Measurements from ENCODE around the gene GDF10.

The GDF10 gene

DNA sequence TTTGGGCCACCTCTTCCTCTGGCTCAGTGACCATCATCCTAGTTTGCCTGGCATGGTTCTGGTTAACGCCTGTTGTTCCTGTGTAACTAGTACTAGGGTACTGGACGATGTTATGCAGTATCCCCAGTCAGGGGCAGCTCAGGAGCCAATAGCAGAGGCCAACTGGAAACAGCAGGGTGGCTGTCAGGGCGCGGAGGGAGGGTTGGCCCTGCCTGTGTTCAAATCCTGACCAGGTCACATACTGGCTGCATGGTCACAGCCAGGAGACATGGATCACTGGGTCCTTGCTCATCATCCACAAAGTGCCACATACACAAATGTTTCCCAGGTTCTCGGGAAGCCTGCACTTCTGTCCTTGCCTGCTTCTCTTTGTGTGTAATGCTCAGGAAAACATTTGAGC is 35.9 kb downstream of the GDF10 start:
- H2AFZ ChIP-seq (ENCODE audit: low read depth, low read length), result no peak overlapping the region
- H4K20me1 ChIP-seq (ENCODE audit: insufficient read depth, low read length), result no peaks in the 10 kb centered on the region
- no peaks in the 10 kb centered on the region; the same call in 1 of the 2 replicates for H3K27me3 ChIP-seq (ENCODE audit: low read depth, low read length)
- no peaks in the 10 kb centered on the region for H3K9me3 ChIP-seq (ENCODE audit: insufficient read depth, low read length)
- no peak overlapping the region for H3K27ac ChIP-seq (ENCODE audit: low read length)
- H3K79me2 ChIP-seq (ENCODE audit: low read length), result no peaks in the 10 kb centered on the region
- H3K4me1 ChIP-seq (ENCODE audit: low read length), result no peaks in the 10 kb centered on the region
- H3K4me2 ChIP-seq (ENCODE audit: low read length), result no peak overlapping the region
- TF ChIP-seq CTCF (IDR thresholded peaks at IDR 0.05; ENCODE audit: low read depth, low read length), result no peak
- no peak for TF ChIP-seq EZH2phosphoT487 (IDR thresholded peaks at IDR 0.05; ENCODE audit: low read depth)
- no peak overlapping the region for H3K9ac ChIP-seq (ENCODE audit: low read length)
- H3K36me3 ChIP-seq (replicated peaks; ENCODE audit: low read depth, low read length), result no peaks in the 10 kb centered on the region
- H3K4me3 ChIP-seq (ENCODE audit: low read length), result no peak overlapping the region

DNA sequence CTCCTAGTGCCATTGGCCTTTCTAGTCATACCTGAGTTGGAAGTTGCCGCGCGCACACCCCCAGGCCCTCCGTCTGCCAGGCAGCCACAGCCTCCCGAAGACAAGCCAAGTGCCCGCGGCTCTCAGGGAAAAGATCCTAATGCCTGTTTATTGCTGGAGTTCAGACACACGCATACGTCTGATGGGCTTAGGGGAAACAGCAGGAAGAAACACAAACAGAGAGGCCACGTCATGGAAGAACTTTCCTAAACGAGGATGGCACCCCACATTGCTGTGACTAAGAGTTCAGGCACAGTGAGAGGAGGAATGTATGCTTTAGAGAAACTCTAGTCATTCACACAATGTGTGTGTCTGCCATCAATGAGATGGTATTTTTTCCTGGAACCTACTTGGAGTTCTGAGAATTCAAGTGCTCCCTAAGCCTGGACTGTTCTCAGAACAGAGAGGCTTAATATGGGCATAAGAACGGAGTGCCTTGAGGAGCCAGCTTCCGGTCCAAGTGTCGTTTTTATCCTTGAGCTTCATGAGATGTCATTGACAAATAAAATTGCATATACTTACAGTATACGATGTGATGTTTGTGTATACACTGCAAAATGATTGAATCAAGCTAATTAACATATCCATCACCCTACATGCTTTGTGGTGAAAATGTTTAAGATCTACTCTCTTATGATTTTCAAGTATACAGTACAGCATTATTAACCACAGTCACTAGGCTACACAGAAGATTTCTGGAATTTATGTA is 36.6 kb downstream of the GDF10 start:
- Histone ChIP-seq H3K27me3 (ENCODE audit: low read depth, low read length) (no peaks in the 10 kb centered on the region; the same call in 1 of the 2 replicates), H2AFZ (ENCODE audit: low read depth, low read length) (no peak overlapping the region)

DNA sequence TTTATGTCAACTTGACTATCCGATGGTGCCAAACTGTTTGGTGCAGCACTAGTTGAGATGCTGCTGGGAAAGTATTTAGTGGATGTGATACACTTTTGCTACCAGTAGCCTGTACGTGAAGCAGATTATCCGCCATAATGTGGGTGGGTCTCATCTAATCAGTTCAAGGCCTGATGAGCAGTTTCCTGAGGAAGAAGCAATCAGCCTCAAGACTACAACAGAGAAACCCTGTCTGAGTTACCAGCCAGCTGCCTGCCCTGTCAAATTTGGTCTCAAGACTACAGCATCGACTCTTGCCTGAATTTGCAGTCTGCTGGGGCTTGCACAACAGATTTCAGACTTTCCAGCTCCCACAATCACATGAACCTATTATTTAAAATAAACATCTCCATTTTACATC is 37.3 kb downstream of the GDF10 start:
- H3K27me3 ChIP-seq (ENCODE audit: low read depth, low read length), result no peaks in the 10 kb centered on the region; the same call in 1 of the 2 replicates

More for the DNA sequence above, 36.6 kb downstream of the GDF10 start:
- Histone ChIP-seq H3K4me3 (ENCODE audit: low read length) (no peak overlapping the region), H3K36me3 (replicated peaks; ENCODE audit: low read depth, low read length) (no peaks in the 10 kb centered on the region), H3K9ac (ENCODE audit: low read length) (no peak overlapping the region), H3K79me2 (ENCODE audit: low read length) (no peaks in the 10 kb centered on the region), H3K9me3 (ENCODE audit: insufficient read depth, low read length) (no peaks in the 10 kb centered on the region), H3K4me2 (ENCODE audit: low read length) (no peak overlapping the region), H3K27ac (ENCODE audit: low read length) (no peak overlapping the region), H3K4me1 (ENCODE audit: low read length) (no peaks in the 10 kb centered on the region), H4K20me1 (ENCODE audit: insufficient read depth, low read length) (no peaks in the 10 kb centered on the region)
- TF ChIP-seq CTCF (IDR thresholded peaks at IDR 0.05; ENCODE audit: low read depth, low read length) (no peak), EZH2phosphoT487 (IDR thresholded peaks at IDR 0.05; ENCODE audit: low read depth) (no peak)

More for the DNA sequence above, 37.3 kb downstream of the GDF10 start:
- no peaks in the 10 kb centered on the region for H3K4me1 ChIP-seq (ENCODE audit: low read length)
- H3K4me3 ChIP-seq (ENCODE audit: low read length), result no peak overlapping the region
- no peaks in the 10 kb centered on the region for H3K36me3 ChIP-seq (replicated peaks; ENCODE audit: low read depth, low read length)
- TF ChIP-seq CTCF (IDR thresholded peaks at IDR 0.05; ENCODE audit: low read depth, low read length) (no peak), EZH2phosphoT487 (IDR thresholded peaks at IDR 0.05; ENCODE audit: low read depth) (no peak)
- H2AFZ ChIP-seq (ENCODE audit: low read depth, low read length), result no peak overlapping the region
- H3K79me2 ChIP-seq (ENCODE audit: low read length), result no peaks in the 10 kb centered on the region
- H3K27ac ChIP-seq (ENCODE audit: low read length), result no peak overlapping the region
- no peaks in the 10 kb centered on the region for H4K20me1 ChIP-seq (ENCODE audit: insufficient read depth, low read length)
- no peaks in the 10 kb centered on the region for H3K9me3 ChIP-seq (ENCODE audit: insufficient read depth, low read length)
- no peak overlapping the region for H3K9ac ChIP-seq (ENCODE audit: low read length)
- no peak overlapping the region for H3K4me2 ChIP-seq (ENCODE audit: low read length)

Measured in OCI-LY3 (cell line).